Fibroblast of peridontal ligament (primary cell): ENCODE results near the gene CAMK2G.
A peak's percentile ranks its signal among the peaks of the same experiment; 100 is the strongest.
"Not testable (repeated sequence)": the region's sequence is repeated elsewhere in the genome, so short reads cannot be mapped to it uniquely, and the experiment has no call there.

ENCODE experiments used
- DNase-seq: peaks from one replicate; pipeline ENCODE4 v3.0.0-alpha.2; 2010; ENCODE audit errors: extremely low read depth

The CAMK2G gene

DNA sequence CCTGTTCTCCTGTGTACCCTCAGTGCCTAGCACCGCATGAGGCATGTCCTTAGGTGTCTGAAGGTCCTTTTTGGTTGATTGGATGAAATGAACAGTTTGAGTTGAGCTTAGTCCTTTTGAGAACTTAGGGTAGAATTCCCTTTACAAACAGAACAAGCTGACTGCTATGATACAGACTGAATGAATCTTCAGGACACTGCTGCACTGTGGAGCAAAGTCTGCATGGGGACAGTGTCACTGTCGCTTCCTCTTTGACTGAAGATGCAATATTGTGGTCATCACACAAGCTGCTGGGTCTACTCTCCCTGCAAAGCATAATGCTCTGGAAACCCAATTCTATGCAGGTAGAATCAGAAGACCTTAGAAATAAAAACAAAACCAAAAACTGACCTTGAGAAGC is 28.0 kb upstream of the CAMK2G start:
- no peak for DNase-seq

DNA sequence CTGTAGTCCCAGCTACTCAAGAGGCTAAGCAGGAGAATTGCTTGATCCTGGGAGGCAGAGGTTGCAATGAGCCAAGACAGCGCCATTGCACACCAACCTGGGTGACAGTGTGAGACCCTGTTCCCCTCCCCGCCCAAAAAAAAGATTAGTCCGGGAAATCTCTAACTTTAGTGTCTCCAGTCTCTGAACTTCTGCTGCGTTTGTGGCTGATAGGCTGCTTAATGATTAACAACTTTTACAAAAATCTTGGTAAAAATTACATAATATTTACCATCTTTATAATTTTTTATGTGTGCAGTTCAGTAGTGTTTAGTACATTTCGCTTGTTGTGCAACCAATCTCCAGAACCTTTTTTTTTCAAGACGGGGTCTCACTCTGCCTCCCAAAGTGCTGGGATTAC is 26.9 kb upstream of the CAMK2G start:
- no peak for DNase-seq

DNA sequence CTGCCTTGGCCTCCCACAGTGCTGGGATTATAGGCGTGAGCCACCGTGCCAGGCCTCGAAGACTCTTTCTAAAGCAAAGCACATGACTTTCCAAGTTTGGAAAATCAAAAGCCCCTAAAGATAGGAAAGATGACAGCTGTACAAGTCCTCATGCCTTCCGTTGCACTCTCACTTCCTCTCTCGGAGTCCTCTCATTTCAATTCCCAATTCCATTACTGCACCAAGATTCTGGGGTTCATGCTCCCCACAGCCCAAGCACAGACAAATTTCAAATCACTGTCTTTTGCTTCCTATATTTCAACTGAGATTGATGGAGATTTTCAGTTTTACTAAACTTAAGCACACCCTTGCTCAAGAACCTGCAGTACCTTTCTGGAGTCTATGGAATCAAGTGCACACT is 25.7 kb upstream of the CAMK2G start:
- no peak for DNase-seq

DNA sequence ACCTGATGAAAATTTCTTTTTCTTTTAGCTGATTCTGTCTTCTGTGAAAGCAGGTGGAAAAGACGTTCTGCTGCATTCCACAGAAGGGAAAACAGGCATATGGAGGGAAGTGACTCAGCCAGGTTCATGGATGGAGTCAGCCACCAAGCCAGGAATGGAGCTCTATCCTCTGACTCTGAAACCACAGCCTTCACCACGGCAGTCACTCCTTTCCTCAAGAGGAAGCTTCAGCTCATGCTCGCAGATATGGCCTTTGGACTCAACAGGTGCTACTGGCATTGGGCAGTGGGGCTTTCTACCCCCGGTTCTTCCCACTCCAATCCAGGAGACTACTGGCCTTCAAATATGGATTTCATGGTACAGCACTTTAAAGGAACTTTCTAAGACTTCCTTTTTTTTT is 25.1 kb upstream of the CAMK2G start:
- DNase-seq = peak; percentile 72

DNA sequence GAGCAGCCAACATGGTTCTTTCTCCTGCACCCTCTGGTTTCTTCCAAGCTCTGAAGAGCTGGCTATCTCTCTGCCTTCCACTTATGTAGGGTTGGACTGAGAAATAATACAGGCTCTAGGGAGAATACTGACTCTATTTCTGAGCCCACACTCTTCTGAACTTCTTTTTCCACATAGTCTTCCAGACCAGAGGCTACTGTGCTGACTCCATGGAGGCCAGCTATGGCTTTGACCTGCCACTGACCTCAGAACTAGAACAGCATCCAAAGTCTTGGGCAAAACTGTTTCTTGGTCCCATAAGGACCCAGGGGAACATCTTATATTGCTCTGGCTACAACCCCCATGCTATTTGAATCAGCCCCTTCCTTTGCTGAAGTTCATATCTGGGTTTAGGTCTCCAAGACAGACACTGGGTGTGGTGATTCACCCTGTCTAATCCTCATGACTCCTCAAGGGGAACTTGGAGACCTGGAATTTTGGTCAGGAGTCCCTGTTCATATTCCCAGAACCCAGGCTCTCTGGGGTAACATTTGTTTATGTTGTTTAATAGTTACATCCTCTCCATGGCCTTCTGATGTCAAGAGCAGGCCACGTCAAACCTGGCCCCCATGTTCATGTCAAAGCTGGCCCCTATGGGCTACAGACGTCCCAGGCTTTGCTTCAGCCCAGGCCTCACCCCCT is 24.5 kb upstream of the CAMK2G start:
- DNase-seq = peak; percentile 57

DNA sequence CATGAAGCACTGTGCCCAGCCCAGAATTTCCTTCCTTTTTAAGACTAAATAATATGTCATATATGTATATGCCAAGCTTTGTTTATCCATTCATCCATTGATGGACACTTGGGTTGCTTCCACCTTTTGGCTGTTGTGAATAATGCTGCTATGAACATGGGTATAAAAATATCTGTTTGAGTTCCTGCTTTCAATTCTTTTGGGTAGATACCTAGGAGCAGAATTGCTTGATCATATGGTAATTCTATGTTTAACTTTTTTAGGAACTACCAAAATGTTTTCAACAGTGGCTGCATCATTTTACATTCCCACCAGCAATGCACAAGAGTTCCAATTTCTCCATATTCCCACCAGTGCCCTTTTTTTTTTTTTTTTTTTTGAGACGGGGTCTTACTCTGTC is 23.3 kb upstream of the CAMK2G start:
- no peak for DNase-seq

DNA sequence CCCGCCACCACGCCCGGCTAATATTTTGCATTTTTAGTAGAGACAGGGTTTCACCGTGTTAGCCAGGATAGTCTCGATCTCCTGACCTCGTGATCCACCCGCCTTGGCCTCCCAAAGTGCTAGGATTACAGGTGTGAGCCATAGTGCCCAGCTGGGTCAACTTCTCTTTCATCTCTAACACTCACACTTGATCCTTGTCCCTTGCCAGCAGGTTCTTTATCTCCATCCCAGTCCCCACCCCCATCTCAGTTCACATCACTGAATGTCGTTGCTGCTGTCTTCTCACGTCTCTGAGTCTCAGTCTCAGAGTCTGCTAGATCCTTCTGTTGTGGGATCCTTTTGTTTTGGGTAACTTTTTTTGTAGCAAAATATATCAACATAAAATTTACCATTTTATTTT is 21.0 kb upstream of the CAMK2G start:
- DNase-seq = not testable (repeated sequence)

DNA sequence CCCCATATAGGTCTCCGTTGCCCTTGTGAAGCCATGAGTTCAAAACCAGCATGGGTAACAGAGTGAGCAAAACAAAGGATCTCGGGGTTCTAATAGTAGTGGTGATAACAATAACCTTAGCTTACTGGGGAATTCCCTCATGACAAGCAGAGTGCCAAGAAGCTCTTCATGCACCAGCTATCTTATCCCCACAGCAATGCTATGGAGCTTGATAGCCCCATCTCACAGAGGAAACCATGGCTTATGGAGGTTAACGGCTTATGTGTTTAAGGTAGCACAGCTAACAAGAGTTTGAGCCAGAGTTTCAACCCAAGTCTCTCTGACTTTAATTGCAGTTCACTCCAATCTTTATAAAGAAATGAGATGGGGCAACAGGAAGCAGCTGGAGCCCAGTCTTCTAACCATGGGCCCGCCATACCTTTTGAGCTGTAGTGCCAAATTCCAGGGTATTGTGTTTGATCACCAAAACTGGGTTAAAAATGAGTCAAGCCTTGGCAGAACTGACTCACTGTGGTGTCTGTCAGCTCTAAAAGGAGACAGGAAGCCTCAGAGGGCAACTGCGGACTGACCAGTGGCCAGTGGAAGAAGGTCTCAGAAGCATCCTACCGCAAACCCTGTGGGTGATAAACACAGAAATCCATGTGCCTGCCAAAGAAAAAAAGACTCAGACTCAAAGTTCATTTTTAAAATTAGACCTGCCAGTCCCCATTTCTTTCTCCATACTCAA is 20.1 kb upstream of the CAMK2G start:
- peak; percentile 89 for DNase-seq

DNA sequence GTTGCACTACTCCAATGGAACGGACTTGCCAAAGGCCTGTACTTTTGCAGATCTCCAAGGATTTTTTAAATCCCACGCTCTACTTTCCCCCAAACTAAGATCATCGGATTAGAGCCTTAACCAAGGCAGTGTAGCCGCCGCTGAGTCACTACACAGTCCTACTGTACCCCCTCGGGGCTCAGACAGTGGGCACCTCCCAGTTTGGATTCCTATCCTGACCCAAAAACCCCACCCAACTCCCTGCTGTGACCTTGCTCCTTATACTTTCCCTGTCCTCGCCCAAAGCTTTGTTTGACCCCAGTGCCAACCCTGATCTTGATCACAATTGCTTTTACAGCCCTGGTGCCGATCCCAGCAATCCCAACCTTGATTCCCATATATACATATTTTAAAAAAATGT is 19.1 kb upstream of the CAMK2G start:
- DNase-seq = no peak

DNA sequence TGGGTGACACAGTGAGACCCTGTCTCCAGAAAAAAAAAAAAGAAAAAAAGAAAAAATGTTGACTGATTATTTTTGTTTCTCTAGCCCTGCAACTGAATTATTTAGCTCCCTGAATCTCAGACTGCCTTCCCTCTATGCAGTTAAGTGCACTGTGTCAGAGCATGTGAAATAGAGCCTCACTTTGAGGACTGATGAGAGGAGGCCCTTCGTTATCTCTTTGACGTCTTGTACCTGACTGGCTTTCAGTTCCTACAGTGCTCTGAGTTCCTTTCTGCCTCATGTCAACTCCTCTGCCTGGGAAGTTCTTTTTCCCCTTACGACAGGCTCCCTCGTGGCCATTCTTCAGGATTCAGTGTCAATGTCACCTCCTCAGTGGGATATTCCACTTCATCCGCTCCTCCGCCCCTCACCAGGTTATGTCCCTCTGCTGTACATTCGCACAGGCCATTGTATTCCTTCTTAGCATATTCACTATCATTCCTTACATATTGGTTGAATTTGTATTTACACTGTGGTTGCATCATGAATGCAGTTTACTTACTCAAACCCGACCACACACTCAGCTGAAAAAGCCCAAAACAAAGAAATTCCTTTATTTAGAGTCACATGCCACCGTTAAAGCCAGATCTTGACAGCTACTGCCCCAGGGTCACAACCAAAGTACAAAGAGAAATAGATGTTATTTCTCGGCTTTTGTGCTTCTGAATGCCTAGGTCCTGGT is 18.1 kb upstream of the CAMK2G start:
- peak; percentile 79 for DNase-seq

DNA sequence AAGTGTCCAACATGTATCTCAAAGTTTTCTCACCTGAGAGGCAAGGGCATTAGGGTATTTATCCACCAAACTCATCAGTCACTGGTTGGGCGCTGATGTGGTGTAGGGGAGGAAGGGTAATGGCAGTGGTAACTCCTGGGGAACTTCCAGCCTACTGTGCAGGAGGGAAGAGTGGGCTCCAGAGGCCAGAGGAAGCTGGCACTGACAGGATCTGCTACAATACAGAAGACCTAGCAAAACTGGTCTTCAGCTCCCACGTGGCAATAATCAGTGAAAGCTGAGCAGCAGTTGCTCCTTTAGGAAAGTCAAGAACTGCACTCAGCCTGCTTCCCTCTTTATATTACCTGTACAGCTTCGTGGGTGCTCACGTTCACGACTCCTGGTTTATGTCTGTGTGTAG is 17.2 kb upstream of the CAMK2G start:
- no peak for DNase-seq

DNA sequence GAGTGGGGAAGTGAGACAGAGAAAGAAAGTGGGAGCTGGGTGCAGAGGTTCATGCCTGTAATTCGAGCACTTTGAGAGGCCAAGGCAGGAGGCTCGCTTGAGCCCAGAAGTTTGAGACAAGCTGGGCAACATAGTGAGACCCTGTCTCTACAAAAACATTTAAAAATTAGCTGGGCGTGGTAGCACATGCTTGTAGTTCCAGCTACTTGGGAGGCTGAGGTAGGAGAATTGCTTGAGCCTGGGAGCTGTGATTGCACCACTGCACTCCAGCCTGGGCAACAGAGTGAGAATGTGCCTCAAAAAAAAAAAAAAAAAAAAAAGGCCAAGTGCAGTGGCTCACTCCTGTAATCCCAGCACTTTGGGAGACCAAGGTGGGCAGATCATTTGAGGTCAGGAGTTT is 16.5 kb upstream of the CAMK2G start:
- not testable (repeated sequence) for DNase-seq

DNA sequence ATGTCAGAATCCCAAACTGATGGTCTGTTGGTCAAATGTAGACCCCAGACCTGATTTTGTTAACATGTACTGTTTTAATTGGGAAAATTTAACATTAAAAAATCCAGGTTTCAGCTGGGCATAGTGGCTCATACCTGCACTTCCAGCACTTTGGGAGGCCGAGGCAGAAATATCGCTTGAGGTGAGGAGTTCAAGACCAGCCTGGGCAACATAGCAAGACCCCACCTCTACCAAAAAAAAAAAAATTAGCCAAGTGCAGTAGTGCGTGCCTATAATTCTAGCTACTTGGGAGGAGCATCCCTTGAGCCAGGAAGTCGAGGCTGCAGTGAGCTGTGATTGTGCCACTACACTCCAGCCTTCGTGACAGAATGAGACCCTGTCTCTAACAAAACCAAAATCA is 15.9 kb upstream of the CAMK2G start:
- no peak for DNase-seq

DNA sequence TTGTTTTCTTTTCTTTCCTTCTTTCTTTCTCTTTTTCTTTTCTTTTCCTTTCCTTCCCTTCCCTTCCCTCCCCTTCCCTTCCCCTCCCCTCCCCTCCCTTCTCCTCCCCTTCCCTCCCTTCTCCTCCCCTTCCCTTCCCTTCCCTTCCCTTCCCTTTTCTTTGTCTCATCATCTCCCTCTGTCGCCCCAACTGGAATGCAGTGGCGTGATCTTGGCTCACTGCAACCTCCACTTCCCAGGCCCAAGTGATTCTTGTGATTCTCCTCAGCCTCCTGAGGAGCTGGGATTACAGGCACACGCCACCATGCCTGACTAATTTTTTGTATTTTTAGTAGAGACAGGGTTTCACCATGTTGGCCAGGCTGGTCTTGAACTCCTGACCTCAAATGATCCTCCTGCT is 15.1 kb upstream of the CAMK2G start:
- not testable (repeated sequence) for DNase-seq

DNA sequence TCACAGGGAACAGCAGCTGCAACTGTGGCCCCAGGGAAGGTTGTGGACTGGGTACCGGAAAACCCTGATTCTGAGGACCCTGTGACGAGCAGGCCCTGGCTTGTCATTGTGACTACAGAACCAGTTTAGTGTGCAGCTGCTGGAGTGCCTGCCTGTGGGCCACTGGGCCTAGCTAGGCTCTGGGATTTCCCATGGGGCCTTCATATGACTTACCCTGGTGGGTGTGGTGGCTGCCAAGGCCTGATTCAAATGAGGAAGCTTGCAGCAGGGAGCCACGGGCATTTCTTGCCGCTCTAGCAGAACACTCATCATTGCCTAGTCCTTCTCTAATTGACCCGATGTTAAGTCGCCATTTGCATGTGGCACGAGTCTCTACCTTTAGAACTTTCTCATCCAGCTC is 14.7 kb upstream of the CAMK2G start:
- DNase-seq = peak; percentile 67

DNA sequence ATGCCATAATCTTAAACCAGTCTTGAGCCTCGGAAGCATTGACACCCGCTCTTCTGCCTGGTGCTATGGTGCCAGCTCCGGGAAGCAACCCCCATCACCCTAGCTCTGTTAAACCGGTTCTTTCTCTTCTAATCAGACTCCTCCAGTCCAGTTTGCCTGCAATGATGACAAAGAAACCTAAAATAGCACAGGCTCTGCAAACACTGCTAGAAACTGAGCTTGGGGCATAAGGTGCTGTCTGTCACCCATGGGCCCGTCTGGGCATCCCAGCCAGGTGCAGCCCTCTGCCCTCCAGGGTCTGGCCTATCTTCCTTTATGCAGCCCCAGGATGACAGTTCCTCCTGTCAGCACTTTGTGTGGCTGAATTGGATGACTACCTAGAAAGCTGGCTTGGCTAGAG is 14.2 kb upstream of the CAMK2G start:
- DNase-seq = no peak

DNA sequence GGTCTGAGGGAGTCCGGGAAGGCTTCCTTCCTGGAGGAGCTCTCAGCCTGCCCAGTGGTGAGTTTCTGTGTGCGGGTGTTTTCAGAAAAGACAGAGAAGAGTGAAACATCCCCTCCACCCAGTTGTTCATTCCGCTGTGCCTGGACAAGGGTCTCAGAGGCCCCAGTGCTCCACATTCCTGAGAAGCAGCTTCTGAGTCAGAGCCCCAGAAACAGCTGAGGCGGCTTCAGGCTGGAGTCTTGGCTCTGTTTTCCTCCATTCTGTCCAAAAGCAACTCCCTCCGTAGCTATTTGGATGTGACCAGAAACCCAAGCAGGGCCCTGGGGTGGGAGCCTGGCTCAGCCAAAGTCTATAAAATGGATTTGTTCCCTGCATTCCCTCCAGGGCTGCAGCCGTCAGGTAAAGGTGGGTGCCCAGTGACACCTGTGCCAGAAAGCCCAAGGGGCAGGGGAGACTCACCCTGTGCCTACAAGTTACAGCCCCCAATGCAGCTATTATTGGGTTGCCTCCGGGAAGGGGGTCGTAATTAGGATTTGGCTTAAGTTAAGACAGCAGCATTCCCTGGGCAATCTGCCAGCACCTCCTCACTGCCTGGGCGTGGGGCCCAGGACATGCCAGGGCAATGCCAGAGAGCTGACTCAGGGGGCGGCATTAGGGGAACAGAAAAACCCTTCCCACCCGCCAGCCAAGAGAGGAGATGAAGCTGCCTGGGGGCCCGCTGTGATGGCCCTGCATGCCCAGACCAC is 13.1 kb upstream of the CAMK2G start:
- peak; percentile 97 for DNase-seq

DNA sequence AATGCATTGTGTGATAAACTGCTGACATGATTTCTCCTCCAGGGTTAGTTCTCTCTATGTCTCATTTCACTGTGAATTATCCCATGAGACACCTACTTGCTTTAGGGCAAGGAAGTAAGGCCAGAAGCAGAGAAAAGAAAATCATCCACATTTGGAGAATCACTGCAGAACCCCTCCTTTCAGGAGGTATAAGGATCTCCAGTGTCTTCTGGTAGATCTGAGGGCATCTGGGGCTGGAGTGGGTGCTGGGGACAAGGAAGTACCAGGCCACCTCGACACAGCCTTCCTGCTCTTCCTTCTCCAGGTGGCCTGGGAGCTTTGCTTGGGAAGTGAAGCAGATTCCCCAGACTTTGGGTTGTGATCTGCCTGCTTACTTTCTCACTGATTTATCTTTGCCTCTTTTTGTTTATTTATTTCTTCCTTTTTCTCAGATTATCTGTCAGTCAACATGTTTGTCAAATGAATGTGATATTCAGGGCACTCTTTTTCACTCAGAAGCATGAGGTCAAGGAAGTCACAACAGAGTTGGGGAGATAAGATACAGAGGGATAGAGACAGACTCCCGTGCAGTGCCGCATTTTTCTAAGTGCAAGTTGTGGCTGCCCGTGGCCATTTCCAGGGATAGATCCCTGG is 12.4 kb upstream of the CAMK2G start:
- no peak for DNase-seq

DNA sequence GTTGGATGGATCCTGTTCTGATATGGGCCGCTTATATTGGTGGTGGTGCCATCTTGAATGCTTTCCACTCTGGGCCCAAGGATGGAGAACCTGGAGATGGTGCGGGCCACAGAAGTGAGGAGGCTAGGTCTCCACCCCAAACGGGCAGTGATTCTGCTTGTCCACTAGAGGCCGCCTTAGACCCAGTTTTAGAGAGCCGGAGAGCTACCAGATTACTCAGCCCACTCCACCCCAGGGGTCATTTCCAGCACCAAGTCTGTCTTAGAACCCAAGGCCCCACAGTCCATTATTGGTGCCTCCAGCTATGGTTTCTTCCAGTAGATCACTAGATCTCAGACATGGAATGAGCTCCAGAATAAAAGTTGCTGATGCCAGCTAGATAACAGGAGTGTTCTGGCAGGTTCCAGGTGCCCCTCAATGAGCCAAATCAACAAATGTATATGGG is 11.8 kb upstream of the CAMK2G start:
- DNase-seq = peak; percentile 89

DNA sequence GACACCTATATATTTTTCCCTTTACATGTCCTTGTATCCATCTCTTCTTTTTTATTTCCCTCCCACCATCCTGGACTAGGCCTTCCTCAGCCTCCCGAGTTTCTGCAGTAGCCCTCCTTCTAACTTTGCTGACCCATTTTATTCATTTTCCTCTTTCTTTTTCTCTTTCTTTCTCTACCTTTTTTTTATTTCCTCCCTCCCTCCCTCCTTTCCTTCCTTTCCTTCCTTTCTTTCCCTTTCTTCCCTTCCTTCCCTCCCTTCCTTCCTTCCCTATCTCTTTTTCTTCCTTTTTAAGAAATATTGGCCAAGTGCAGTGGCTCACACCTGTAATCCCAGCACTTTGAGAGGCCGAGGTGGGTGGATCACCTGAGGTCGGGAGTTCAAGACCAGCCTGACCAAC is 9.7 kb upstream of the CAMK2G start:
- no peak for DNase-seq

DNA sequence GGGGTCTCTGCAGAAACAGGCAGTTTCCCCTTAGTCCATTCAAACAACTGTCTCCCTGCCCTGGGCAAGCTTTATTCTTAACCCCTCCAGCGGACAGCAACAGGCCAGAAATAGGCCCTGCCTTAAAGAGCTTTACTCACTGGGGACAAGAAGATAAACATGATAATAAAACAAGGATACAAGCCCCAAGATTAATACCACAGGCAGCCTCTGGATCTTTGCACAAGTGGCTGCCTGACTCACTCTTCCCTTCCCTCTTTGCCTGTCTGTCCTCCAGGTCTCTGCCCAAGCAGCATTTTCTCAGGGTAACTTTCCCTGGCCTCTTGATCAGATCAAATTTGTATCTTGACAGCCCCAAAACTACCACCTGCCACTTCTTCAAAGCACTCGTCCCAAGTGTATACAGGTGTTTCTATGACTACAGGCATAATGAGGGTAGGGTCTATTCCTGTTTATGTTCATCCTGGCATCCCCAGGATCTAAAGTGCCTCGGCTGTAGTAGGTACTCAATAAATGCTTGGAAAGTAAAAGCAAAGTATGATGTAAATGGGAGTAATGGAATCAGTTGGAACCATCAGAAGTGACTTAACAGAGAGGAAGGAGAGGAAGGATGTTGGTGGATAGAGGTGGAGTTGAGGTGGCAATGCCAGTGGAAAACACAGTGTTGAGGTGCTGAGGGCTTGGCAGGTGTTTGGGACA is 7.0 kb upstream of the CAMK2G start:
- peak; percentile 45 for DNase-seq
